Cardiac muscle cell (in vitro differentiated cells and primary cell): ENCODE data around the gene NEDD4. TPM values are rescaled to one million over a fixed set of nuclear protein-coding genes. Genes with fewer than 3 reads are reported as not detected.

ENCODE experiments used
- DNase-seq, 2 donors: peaks; one replicate each; pipeline versions ENCODE4 v3.0.0 to v3.0.0-alpha.2; 2010 to 2017; ENCODE audit warnings: low read depth in 1 of 2, low spot score in 1 of 2
- H3K27ac ChIP-seq: fragments of 200-600 bp; sonication (generic); 2 replicates; pipeline ENCODE4 v1.5.1; 2016
- H3K27me3 ChIP-seq: fragments of 200-600 bp; sonication (generic); 2 replicates; pipeline ENCODE4 v1.6.0; 2016; ENCODE audit warnings: control low read depth
- H3K36me3 ChIP-seq: fragments of 200-600 bp; sonication (generic); 2 replicates; pipeline ENCODE4 v1.5.1; 2016; ENCODE audit warnings: control low read depth
- H3K4me1 ChIP-seq: fragments of 200-600 bp; sonication (generic); 2 replicates; pipeline ENCODE4 v1.8.1; 2017; ENCODE audit warnings: low read depth, mild to moderate bottlenecking, mixed run types
- H3K4me3 ChIP-seq: fragments of 200-600 bp; sonication (generic); 2 replicates; pipeline ENCODE4 v1.5.1; 2016; ENCODE audit warnings: mild to moderate bottlenecking
- H3K9me3 ChIP-seq: fragments of 200-600 bp; sonication (generic); 2 replicates; pipeline ENCODE4 v1.5.1; 2017; ENCODE audit warnings: low read depth, mild to moderate bottlenecking, control low read depth
- polyA plus RNA-seq: library from polyadenylated mRNA; unstranded; fragments of >200 nt; fragmentation: Nextera tagmentation; extraction: Ambion mirVana; gene quantifications from 2 replicates; pipeline ENCODE4 v1.2.1, GENCODE V29; 2016
- total RNA-seq: library from RNA; depleted of rRNA; stranded (reverse); fragments of >200 nt; gene quantifications from 2 replicates; pipeline ENCODE4 v1.2.3, GENCODE V29; 2016
- TF ChIP-seq, protein P1 (sequence below): IDR thresholded peaks from 2 replicates; pipeline ENCODE4 v1.5.1; 2012; ENCODE audit warnings: low read depth, mild to moderate bottlenecking, low read length

NEDD4 gene
- total and polyA plus RNA-seq, 2 experiments from 2014 or later, result 3.9 to 7.5 TPM

DNA sequence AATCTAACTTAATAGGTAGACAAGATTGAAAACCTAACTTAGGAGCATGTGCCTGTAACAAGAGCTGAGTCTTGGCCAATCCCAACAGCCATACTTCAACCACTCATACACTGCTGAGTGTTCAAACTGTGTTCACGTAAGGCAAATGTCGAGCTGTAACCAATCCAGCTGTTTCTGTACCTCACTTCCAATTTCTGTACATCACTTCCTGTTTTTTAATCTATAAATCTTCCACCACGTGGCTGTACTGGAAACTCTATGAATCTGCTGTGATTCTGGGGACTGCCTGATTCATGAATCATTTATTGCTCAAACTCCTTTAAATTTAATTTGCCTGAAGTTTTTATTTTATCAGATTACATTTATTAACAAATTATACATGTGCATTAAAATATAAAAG is 44.6 kb upstream of the NEDD4 start:
- Histone ChIP-seq H3K4me3 (no peak overlapping the region), H3K27me3 (no peaks in the 10 kb centered on the region), H3K27ac (no peak overlapping the region), H3K36me3 (no peaks in the 10 kb centered on the region), H3K4me1 (no peaks in the 10 kb centered on the region), H3K9me3 (no peaks in the 10 kb centered on the region)
- TF ChIP-seq, protein P1, sequence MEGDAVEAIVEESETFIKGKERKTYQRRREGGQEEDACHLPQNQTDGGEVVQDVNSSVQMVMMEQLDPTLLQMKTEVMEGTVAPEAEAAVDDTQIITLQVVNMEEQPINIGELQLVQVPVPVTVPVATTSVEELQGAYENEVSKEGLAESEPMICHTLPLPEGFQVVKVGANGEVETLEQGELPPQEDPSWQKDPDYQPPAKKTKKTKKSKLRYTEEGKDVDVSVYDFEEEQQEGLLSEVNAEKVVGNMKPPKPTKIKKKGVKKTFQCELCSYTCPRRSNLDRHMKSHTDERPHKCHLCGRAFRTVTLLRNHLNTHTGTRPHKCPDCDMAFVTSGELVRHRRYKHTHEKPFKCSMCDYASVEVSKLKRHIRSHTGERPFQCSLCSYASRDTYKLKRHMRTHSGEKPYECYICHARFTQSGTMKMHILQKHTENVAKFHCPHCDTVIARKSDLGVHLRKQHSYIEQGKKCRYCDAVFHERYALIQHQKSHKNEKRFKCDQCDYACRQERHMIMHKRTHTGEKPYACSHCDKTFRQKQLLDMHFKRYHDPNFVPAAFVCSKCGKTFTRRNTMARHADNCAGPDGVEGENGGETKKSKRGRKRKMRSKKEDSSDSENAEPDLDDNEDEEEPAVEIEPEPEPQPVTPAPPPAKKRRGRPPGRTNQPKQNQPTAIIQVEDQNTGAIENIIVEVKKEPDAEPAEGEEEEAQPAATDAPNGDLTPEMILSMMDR, result no peak
- peak in 1 of 2 donors; percentile 69 for DNase-seq

DNA sequence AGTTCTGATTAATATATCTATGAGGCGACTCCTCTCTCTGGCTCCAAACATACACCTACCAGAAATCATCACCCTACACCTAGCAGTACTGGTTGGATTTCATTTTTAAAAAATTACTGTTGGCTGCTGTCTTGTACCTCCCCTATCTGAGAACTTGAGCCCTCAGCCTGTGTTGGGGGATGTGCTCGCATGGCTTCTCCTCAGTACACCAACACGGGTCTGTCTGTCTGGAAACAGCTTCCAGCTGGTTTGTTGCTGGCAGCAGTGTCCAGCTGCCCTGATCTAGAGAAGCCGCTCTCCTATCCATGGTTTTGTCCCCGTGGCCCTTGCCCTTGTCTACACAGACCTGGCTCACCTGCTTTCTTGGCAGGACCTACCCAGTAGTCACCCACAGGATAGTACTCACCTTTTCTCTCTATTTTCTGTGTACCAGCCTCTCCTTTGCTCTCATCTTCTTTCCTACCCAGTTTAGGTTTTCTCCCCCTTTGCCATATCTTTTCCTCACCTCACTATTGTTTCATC is 43.2 kb upstream of the NEDD4 start:
- no peaks in the 10 kb centered on the region for H3K4me1 ChIP-seq
- TF ChIP-seq, protein P1, result no peak
- no peaks in the 10 kb centered on the region for H3K36me3 ChIP-seq
- H3K27me3 ChIP-seq, result no peaks in the 10 kb centered on the region
- no peak overlapping the region for H3K4me3 ChIP-seq
- no peaks in the 10 kb centered on the region for H3K9me3 ChIP-seq
- no peak for DNase-seq
- no peak overlapping the region for H3K27ac ChIP-seq

DNA sequence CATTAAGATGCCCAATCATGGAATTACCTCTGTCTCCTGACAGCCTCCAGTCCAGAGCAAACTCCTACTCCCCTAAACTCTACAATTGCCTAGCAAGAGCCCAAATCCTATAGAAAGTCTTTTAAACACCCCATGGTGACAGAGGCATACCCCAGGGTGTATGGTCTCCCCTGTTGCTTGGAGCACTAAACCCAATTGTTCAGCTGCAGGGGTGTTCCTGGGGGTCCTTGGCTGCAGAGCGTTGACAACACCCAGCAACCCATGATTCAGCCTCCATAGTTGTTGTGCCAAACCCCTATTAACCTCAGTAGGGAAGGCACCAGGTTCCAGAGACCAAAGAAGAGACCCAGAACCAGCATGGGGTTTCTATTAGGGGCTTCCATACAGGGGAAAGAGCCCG is 41.8 kb upstream of the NEDD4 start:
- DNase-seq, result no peak
- no peak overlapping the region for H3K4me3 ChIP-seq

DNA sequence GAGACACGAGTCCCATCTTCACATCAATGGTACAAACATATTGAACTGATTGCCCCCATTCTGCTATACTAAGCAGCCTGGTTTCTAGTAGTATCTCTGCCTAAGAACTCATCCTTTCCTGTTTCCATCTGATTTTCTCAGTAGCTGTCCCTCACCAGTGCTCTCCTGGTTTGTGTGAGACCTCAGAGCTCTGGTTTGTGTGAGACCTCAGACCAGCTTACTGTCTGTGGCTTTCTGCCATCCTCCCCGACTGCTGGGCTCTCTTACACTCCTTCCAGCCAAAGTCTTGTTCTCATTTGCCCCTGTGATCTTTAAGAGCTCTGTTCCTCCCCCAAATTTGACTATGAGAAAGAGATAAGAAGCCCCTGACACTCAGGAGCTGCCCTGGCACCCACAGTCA is 41.1 kb upstream of the NEDD4 start:
- DNase-seq, result no peak
- Histone ChIP-seq H3K4me1 (no peaks in the 10 kb centered on the region), H3K4me3 (no peak overlapping the region), H3K9me3 (no peaks in the 10 kb centered on the region), H3K27ac (no peak overlapping the region), H3K36me3 (no peaks in the 10 kb centered on the region), H3K27me3 (no peaks in the 10 kb centered on the region)
- TF ChIP-seq, protein P1, result no peak

More for the DNA sequence above, 41.8 kb upstream of the NEDD4 start:
- Histone ChIP-seq H3K36me3 (no peaks in the 10 kb centered on the region), H3K9me3 (no peaks in the 10 kb centered on the region), H3K27me3 (no peaks in the 10 kb centered on the region), H3K27ac (no peak overlapping the region), H3K4me1 (no peaks in the 10 kb centered on the region)
- TF ChIP-seq, protein P1, result no peak

DNA sequence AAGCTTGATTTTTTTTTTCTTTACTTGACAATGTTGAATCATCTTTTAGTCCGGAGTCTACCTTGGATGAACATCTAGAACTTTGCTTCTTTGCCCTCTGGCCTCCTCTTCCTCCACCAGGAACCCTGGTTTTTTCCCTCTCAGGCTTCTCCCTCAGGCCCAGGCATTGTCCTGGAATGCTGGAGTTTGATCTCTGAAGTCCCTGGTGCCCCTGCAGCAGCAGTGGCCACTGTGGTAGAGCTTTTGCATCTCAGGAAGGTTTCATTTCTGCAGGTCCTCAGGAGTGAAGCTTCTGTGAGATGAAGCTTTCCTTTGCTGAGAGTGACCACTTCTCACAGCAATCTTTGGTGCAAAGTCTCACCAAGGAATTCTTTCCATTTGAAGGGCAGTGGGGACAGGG is 39.0 kb upstream of the NEDD4 start:
- no peaks in the 10 kb centered on the region for H3K4me1 ChIP-seq
- H3K27ac ChIP-seq, result no peak overlapping the region
- no peaks in the 10 kb centered on the region for H3K27me3 ChIP-seq
- TF ChIP-seq, protein P1, result no peak
- no peak overlapping the region for H3K4me3 ChIP-seq
- DNase-seq, result no peak
- no peaks in the 10 kb centered on the region for H3K9me3 ChIP-seq
- H3K36me3 ChIP-seq, result no peaks in the 10 kb centered on the region

DNA sequence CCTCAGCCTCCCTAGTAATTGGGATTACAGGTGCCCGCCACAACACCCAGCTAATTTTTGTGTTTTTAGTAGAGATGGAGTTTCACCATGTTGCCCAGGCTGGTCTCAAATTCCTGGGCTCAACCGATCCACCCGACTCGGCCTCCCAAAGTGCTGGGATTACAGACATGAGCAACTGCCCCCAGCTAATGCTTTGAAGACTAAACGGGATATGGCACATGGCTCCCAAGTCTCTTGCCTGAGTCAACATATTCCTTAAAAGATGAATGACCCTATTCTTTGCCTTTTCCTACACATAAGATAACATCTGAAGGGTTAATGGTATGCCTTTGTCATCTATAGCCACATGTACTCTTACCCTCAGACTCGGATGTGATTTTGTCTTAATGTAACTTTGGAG is 38.4 kb upstream of the NEDD4 start:
- DNase-seq, result no peak
- no peaks in the 10 kb centered on the region for H3K9me3 ChIP-seq
- H3K36me3 ChIP-seq, result no peaks in the 10 kb centered on the region
- no peak overlapping the region for H3K27ac ChIP-seq
- no peaks in the 10 kb centered on the region for H3K4me1 ChIP-seq
- H3K4me3 ChIP-seq, result no peak overlapping the region
- TF ChIP-seq, protein P1, result no peak
- H3K27me3 ChIP-seq, result no peaks in the 10 kb centered on the region
